SK-N-MC (cell line): ENCODE data around the gene LUZP2.

Experiments used
- EZH2 ChIP-seq: fragments of 200-600 bp; sonication (generic); IDR thresholded peaks from one replicate; pipeline ENCODE4 v1.6.1; 2017; ENCODE audit warnings: antibody characterized with exemption
- POLR2AphosphoS5 ChIP-seq: IDR thresholded peaks from 2 replicates; pipeline ENCODE4 v1.6.1; 2012; ENCODE audit warnings: mild to moderate bottlenecking, low read depth, low read length, borderline replicate concordance

DNA sequence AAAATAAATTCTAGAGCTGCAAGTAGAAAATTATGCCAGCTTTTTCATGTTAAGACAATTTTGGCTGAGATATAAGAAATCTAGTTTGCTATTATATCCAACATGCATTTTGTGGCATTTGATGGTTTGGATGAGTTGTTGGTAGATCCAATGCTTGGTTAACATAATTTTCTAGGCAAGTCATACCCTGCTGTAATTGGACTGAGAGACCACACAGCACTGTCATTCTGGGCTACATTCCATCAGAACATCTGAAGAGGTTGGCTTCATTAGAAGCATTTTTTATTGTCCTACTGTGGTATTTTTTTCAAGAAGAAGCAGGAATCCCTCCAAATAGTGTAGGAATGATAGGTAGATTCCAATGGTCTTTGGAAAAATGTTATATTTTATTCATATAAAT is 561.0 kb downstream of the LUZP2 start:
- TF ChIP-seq POLR2AphosphoS5 (no peak), EZH2 (no peak)
